ENCODE measurements around the gene HTR4. TPM values are rescaled to one million over a fixed set of nuclear protein-coding genes. Genes with fewer than 3 reads are reported as not detected.

HTR4 gene
- total and polyA plus RNA-seq, 2 donors (not counting 3 experiments of a cell fraction or from before 2014, with no cell fraction given) = not detected

- Histone ChIP-seq H3K36me3 (ENCODE audit: control insufficient read depth in 2 of 2, extremely low read depth in 1 of 2, insufficient read depth in 2 of 2, low read length in 2 of 2) (no peaks in the 10 kb centered on the region), H3K9me3 (replicated peaks; ENCODE audit: control insufficient read depth, insufficient read depth, low read length) (no peaks in the 10 kb centered on the region), H3K4me1 (ENCODE audit: control insufficient read depth, extremely low read depth, insufficient read depth, low read length) (no peaks in the 10 kb centered on the region), H3K4me3 (replicated peaks in 1 of 3; ENCODE audit: insufficient read depth in 1 of 3, low read depth in 1 of 3, low read length in 3 of 3) (no peak overlapping the region), H3K27me3 (ENCODE audit: control insufficient read depth in 2 of 2, insufficient read depth in 2 of 2, low read length in 2 of 2) (no peaks in the 10 kb centered on the region), H3K4me2 (ENCODE audit: insufficient read depth, low read length) (no peak overlapping the region), H3K9ac (replicated peaks; ENCODE audit: extremely low read depth, insufficient read depth, low read length) (no peak overlapping the region), H4K20me1 (replicated peaks; ENCODE audit: control insufficient read depth, extremely low read depth, insufficient read depth, low read length) (no peaks in the 10 kb centered on the region), H3K9me1 (replicated peaks; ENCODE audit: control insufficient read depth, extremely low read depth, insufficient read depth, low read length) (no peaks in the 10 kb centered on the region), H3K79me2 (ENCODE audit: control insufficient read depth, insufficient read depth, low read length) (no peaks in the 10 kb centered on the region), H3K27ac (ENCODE audit: insufficient read depth, low read depth, low read length) (no peak overlapping the region), H2AFZ (ENCODE audit: low read depth, low read length) (no peak overlapping the region)
- CTCF ChIA-PET = interaction anchor here (1.4 to 2.6 kb wide), 3 partner anchors 10 to 271 kb away, joined by 5 to 13 read pairs (median 6); no protein-coding TSS in a partner anchor
- DNase-seq (ENCODE audit: low read depth, low spot score) (no peak), FAIRE-seq (no peak)
- dilution Hi-C loops (cut with MboI; ENCODE audit: extremely low pct_ligation_motif_present, low sequenced_read_pairs) = no loop called here
- no TSS peak for BruUV-seq (replicated peaks)
- no peak for TF ChIP-seq MYC (IDR thresholded peaks at IDR 0.05; ENCODE audit: low read depth, low read length)
- TF ChIP-seq JUN (IDR thresholded peaks at IDR 0.05; ENCODE audit: borderline replicate concordance, insufficient read depth, insufficient read length, low read depth) = no peak
- TF ChIP-seq EZH2 (IDR thresholded peaks at IDR 0.05; ENCODE audit: borderline replicate concordance, low read depth, low read length, severe bottlenecking) = no peak
- no peak for TF ChIP-seq POLR2A (IDR thresholded peaks at IDR 0.05; ENCODE audit: low read depth, low read length)
- no peak for TF ChIP-seq MAX (IDR thresholded peaks at IDR 0.05; ENCODE audit: insufficient read depth, insufficient read length)
- no peak for TF ChIP-seq POLR2AphosphoS5 (IDR thresholded peaks at IDR 0.05; ENCODE audit: insufficient read depth, low read depth, low read length)
- no peak for TF ChIP-seq CTCF (IDR thresholded peaks at IDR 0.05; ENCODE audit: extremely low read depth in 1 of 2, insufficient read depth in 1 of 2, low read depth in 1 of 2, low read length in 2 of 2)
- no peak for TF ChIP-seq FOS (IDR thresholded peaks at IDR 0.05; ENCODE audit: borderline replicate concordance, insufficient read depth, low read length)
- TF ChIP-seq GATA2 (IDR thresholded peaks at IDR 0.05; ENCODE audit: insufficient read depth, insufficient read length, low read depth, low read length) = no peak
- intact Hi-C loops (cut with micrococcal nuclease) = no loop called here
- POLR2A ChIA-PET = no interaction called here
Observed at GRCh38 chr5:148459669-148460068, 194.7 kb downstream of the HTR4 start.
